ENCODE results near the gene IMMP1L.

- no peak for TF ChIP-seq CTCF (IDR thresholded peaks at IDR 0.05 in 2 of 3, conservative IDR thresholded peaks at IDR 0.05 in 1 of 3; ENCODE audit: borderline replicate concordance in 1 of 3, insufficient read depth in 1 of 3, low read depth in 2 of 3, low read length in 2 of 3)
- no peak for TF ChIP-seq POLR2A (IDR thresholded peaks at IDR 0.05; ENCODE audit: borderline replicate concordance, extremely low read depth, insufficient read depth, insufficient read length)
These were observed 12.2 kb upstream of the IMMP1L start for GRCh38 chr11:31521497-31522150.

Measured in HCT116 (cell line).